Muscle layer of duodenum (tissue), 2 donors: ENCODE data around the gene ZHX3.
"Not testable (repeated sequence)": the region's sequence is repeated elsewhere in the genome, so short reads cannot be mapped to it uniquely, and the experiment has no call there.

ENCODE experiments used
- H3K27ac ChIP-seq: one replicate; pipeline ENCODE4 v1.7.0; 2013; ENCODE audit warnings: mild to moderate bottlenecking, low read length
- H3K27me3 ChIP-seq: one replicate; pipeline ENCODE4 v1.7.0; 2013; ENCODE audit warnings: low read depth, mild to moderate bottlenecking, control low read depth, low read length
- H3K36me3 ChIP-seq, 2 donors: one replicate each; pipeline ENCODE4 v1.7.0; 2013; ENCODE audit warnings: low read length in 2 of 2, control low read depth in 1 of 2, mild to moderate bottlenecking in 1 of 2; ENCODE audit not compliant: insufficient read depth in 2 of 2, control insufficient read depth in 1 of 2
- H3K4me1 ChIP-seq, 2 donors: one replicate each; pipeline ENCODE4 v1.7.0; 2013; ENCODE audit warnings: low read length in 2 of 2, mild to moderate bottlenecking in 2 of 2, control low read depth in 1 of 2, moderate library complexity in 1 of 2; ENCODE audit not compliant: insufficient read depth in 2 of 2, control insufficient read depth in 1 of 2
- H3K4me3 ChIP-seq, 2 donors: one replicate each; pipeline ENCODE4 v1.7.0; 2013; ENCODE audit warnings: low read length in 2 of 2, low read depth in 1 of 2, mild to moderate bottlenecking in 1 of 2
- H3K9me3 ChIP-seq, 2 donors: one replicate each; pipeline ENCODE4 v1.7.0; 2013; ENCODE audit warnings: low read length in 2 of 2, control low read depth in 1 of 2, mild to moderate bottlenecking in 1 of 2; ENCODE audit not compliant: control insufficient read depth in 1 of 2
- donor health status: healthy.

ZHX3 gene

GRCh38 chr20:41329435-41330342 lies 12.2 kb upstream of the ZHX3 start:
- Histone ChIP-seq H3K27me3 (no peaks in the 10 kb centered on the region), H3K4me3 (no peak overlapping the region), H3K9me3 (no peaks in the 10 kb centered on the region), H3K27ac (peak overlapping the region; percentile 68), H3K4me1 (peaks cover 0 to 5% of the 10 kb centered on the region in 2 donors), H3K36me3 (no peaks in the 10 kb centered on the region)

DNA sequence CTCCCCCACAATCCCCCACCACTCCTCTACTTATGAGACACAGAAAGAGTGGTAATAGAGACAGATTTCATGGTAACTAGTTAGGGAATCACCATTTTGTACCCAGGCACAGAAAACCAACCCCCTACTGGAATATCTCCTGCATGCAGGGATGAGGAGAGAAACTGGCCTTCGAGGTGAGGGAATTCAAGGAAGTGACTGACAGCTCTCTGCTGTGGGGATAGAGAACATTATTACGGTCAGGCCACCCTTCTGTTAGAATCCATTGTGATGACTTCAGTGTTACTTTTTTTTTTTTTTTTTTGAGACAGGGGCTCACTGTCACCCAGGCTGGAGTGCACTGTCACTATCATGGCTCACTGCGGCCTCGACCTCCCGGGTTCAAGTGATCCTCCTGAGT lies 9.6 kb upstream of the ZHX3 start:
- Histone ChIP-seq H3K9me3 (no peaks in the 10 kb centered on the region), H3K27me3 (no peaks in the 10 kb centered on the region), H3K36me3 (no peaks in the 10 kb centered on the region), H3K4me1 (no peaks in the 10 kb centered on the region), H3K4me3 (no peak overlapping the region), H3K27ac (no peak overlapping the region)

GRCh38 chr20:41320976-41321375 lies 3.4 kb upstream of the ZHX3 start:
- Histone ChIP-seq H3K27me3 (no peaks in the 10 kb centered on the region), H3K27ac (no peak overlapping the region), H3K9me3 (no peaks in the 10 kb centered on the region), H3K4me1 (no peaks in the 10 kb centered on the region), H3K4me3 (no peak overlapping the region), H3K36me3 (peaks cover 0 to 10% of the 10 kb centered on the region in 2 donors)

DNA sequence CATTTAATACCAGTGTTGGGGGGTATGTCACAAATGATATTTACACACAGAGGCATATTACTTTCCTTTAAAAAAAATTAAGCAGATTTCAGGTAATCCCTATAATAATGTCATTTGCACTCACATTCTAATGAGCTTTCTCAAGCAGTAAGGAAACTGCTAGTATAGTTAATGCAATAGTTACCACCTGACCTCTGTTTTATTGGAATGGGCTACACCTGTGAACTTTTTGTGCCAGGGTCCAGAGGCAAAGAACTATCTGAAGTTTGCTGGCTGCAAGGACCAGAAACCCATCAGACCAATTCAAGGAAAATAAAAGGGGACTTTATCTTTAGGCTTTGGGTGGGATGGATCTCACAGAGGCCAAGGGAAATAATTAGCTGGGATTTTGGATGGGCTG lies 2.9 kb upstream of the ZHX3 start:
- H3K36me3 ChIP-seq = peaks cover 0 to 11% of the 10 kb centered on the region in 2 donors
- H3K27ac ChIP-seq = no peak overlapping the region
- H3K9me3 ChIP-seq = no peaks in the 10 kb centered on the region
- H3K27me3 ChIP-seq = no peaks in the 10 kb centered on the region
- H3K4me1 ChIP-seq = no peaks in the 10 kb centered on the region
- no peak overlapping the region for H3K4me3 ChIP-seq

DNA sequence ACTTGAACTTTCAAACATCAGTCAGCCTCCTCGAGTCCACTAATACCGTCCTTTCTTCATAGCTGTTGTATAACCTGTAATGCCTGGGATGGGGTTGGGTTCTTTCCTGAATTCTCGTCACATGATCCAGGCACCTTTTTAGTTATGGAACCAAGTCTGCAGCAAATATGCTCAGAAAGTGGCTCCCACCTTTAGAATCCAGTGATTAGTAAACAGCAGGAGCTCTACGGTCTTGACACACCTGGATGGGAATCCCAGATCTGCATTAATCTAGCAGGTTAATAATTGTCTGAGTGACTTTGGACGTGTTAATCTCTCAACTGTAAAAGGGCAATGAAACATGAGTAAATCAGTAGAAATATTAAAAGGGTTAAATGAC lies 729 bp upstream of the ZHX3 start:
- Histone ChIP-seq H3K36me3 (peaks cover 0 to 11% of the 10 kb centered on the region in 2 donors), H3K27ac (peak overlapping the region; percentile 71), H3K9me3 (no peaks in the 10 kb centered on the region), H3K4me1 (no peaks in the 10 kb centered on the region), H3K27me3 (no peaks in the 10 kb centered on the region), H3K4me3 (peak overlapping the region in 1 of 2 donors; percentile 52)

DNA sequence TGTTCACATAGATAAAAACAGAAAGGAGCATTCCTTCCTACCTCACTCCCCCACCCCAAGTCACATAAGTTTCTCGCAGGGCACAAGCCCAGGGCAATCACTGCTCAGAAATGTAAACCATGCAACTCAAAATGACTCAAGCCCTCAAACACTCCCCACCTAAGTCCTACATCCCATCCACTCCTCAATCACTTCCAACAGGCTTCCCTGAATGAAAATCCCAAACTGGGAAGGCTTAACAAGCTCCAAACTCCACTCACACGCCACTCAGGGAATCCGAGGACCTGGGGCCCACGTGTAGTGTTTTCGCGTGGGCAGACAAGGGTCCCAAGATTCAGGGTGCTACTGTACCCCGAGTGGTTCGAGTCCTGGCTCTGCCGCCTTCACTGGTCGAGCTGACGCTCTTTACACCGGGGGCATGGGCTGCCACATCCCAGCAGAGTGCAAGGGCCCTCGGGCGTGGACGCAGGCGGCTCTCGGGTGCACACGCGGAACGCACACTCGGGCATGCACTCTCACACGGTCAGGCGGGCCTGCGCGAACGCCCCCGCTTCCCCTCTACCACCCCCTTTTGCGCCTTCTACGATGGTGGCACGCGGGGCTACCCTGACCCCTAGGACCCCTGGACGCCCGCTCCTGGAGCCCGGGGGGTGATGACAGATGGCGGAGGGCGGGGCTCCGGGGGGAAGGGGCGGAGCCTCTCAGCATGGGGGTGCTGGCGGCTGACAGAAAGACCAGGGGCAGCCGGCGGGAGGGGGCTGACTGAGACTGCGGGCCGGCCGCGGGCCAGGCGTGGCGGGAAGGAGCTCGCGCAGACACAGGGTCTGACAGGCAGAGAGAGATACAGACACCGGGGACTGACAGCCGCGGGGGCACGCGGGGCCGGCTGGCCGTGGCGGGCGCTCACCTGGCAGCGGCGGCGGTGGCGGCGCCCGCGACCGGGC lies 657 bp downstream of the ZHX3 start:
- H3K27ac ChIP-seq = peak overlapping the region; percentile 90
- no peaks in the 10 kb centered on the region for H3K4me1 ChIP-seq
- H3K27me3 ChIP-seq = no peaks in the 10 kb centered on the region

DNA sequence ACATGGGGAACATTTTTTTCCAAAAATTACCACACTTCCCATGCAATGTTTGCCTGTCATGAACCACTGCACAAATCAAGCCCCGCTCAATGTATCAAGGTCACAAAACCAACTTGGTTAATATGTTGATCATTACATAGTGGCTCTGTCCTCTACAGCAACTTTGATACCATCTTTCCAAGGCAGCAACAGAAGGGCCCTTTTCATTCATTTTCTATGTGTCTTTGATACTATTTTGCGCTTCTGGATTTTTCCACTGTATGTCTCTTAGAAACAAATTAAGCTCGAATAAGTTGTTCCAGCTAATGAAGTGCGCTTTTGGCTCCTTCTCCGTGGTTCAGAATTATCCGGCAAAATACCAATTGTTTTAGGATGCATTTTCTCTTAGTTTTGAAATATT lies 1.5 kb downstream of the ZHX3 start:
- H3K4me3 ChIP-seq = peak overlapping the region; percentile 74 to 80
- H3K36me3 ChIP-seq = peaks cover 0 to 14% of the 10 kb centered on the region in 2 donors
- no peaks in the 10 kb centered on the region for H3K4me1 ChIP-seq
- no peaks in the 10 kb centered on the region for H3K27me3 ChIP-seq
- H3K9me3 ChIP-seq = no peaks in the 10 kb centered on the region
- peak overlapping the region; percentile 90 for H3K27ac ChIP-seq

More for the DNA sequence above, 657 bp downstream of the ZHX3 start:
- peaks cover 0 to 12% of the 10 kb centered on the region in 2 donors for H3K36me3 ChIP-seq
- H3K4me3 ChIP-seq = peak overlapping the region; percentile 74 to 80
- H3K9me3 ChIP-seq = no peaks in the 10 kb centered on the region

- Histone ChIP-seq H3K4me1 (peaks cover 0 to 6% of the 10 kb centered on the region in 2 donors), H3K27ac (peak overlapping the region; percentile 21), H3K4me3 (no peak overlapping the region), H3K27me3 (no peaks in the 10 kb centered on the region), H3K36me3 (peaks cover 0 to 17% of the 10 kb centered on the region in 2 donors), H3K9me3 (no peaks in the 10 kb centered on the region)
Observed at GRCh38 chr20:41314386-41314785, 3.1 kb downstream of the ZHX3 start.

- H3K4me1 ChIP-seq = peaks cover 14 to 18% of the 10 kb centered on the region in 2 donors
Observed at GRCh38 chr20:41312009-41312408, 5.5 kb downstream of the ZHX3 start.

GRCh38 chr20:41309817-41310216 lies 7.7 kb downstream of the ZHX3 start:
- H3K4me3 ChIP-seq = no peak overlapping the region
- no peaks in the 10 kb centered on the region for H3K9me3 ChIP-seq
- peaks cover 0 to 23% of the 10 kb centered on the region in 2 donors for H3K36me3 ChIP-seq
- no peak overlapping the region for H3K27ac ChIP-seq
- H3K4me1 ChIP-seq = peaks cover 14 to 18% of the 10 kb centered on the region in 2 donors
- no peaks in the 10 kb centered on the region for H3K27me3 ChIP-seq

More at GRCh38 chr20:41312009-41312408, 5.5 kb downstream of the ZHX3 start:
- not testable (repeated sequence) for H3K4me3 ChIP-seq, H3K27ac ChIP-seq, H3K27me3 ChIP-seq, H3K9me3 ChIP-seq
- H3K36me3 ChIP-seq = peaks cover 0 to 33% of the 10 kb centered on the region in 2 donors
